Neural progenitor cell (in vitro differentiated cells): Measurements from ENCODE around the gene PORCN. TPM values are rescaled to one million over a fixed set of nuclear protein-coding genes. Genes with fewer than 3 reads are reported as not detected.

Experiments
- DNase-seq: peaks from one replicate; pipeline ENCODE4 v3.0.0-alpha.2; 2016; ENCODE audit warnings: low spot score
- H2AFZ ChIP-seq: fragments of 200-600 bp; sonication (generic); replicated peaks from 2 replicates; pipeline ENCODE4 v1.6.1; 2016; ENCODE audit warnings: antibody characterized with exemption
- H3F3A ChIP-seq: fragments of 200-600 bp; sonication (generic); 2 replicates; pipeline ENCODE4 v1.6.1; 2016; ENCODE audit warnings: antibody characterized with exemption, low read depth
- H3K27ac ChIP-seq: fragments of 200-600 bp; sonication (generic); 2 replicates; pipeline ENCODE4 v1.5.1; 2016; ENCODE audit warnings: mild to moderate bottlenecking
- H3K27me3 ChIP-seq: fragments of 200-600 bp; sonication (generic); 2 replicates; pipeline ENCODE4 v1.6.1; 2016; ENCODE audit warnings: mild to moderate bottlenecking, moderate library complexity
- H3K36me3 ChIP-seq: fragments of 200-600 bp; sonication (generic); 2 replicates; pipeline ENCODE4 v1.5.1; 2016
- H3K4me1 ChIP-seq: fragments of 200-600 bp; sonication (generic); 2 replicates; pipeline ENCODE4 v1.6.1; 2016; ENCODE audit warnings: mixed run types
- H3K4me2 ChIP-seq: fragments of 200-600 bp; sonication (generic); 2 replicates; pipeline ENCODE4 v1.6.1; 2016
- H3K4me3 ChIP-seq: fragments of 200-600 bp; sonication (generic); 2 replicates; pipeline ENCODE4 v1.5.1; 2016
- H3K79me2 ChIP-seq: fragments of 200-600 bp; sonication (generic); 2 replicates; pipeline ENCODE4 v1.6.1; 2016; ENCODE audit warnings: low read depth
- H3K9ac ChIP-seq: fragments of 200-600 bp; sonication (generic); 2 replicates; pipeline ENCODE4 v1.6.1; 2016
- H3K9me3 ChIP-seq: fragments of 200-600 bp; sonication (generic); 2 replicates; pipeline ENCODE4 v1.5.1; 2016; ENCODE audit warnings: low read depth
- H4K20me1 ChIP-seq: fragments of 200-600 bp; sonication (generic); 2 replicates; pipeline ENCODE4 v1.6.1; 2016; ENCODE audit warnings: low read depth
- H3K27ac Mint-ChIP-seq: 3 replicates; pipeline ENCODE4 v1.8.0; 2021; ENCODE audit warnings: mixed read lengths
- H3K27me3 Mint-ChIP-seq: 2 replicates; pipeline ENCODE4 v1.8.0; 2022; ENCODE audit warnings: low read depth, mild to moderate bottlenecking, inconsistent platforms, moderate library complexity, mixed read lengths; ENCODE audit not compliant: insufficient read depth
- H3K36me3 Mint-ChIP-seq: 3 replicates; pipeline ENCODE4 v1.8.0; 2021; ENCODE audit warnings: mixed read lengths
- H3K4me1 Mint-ChIP-seq: 3 replicates; pipeline ENCODE4 v1.8.0; 2021; ENCODE audit warnings: mixed read lengths
- H3K4me3 Mint-ChIP-seq: 3 replicates; pipeline ENCODE4 v1.8.0; 2021; ENCODE audit warnings: mild to moderate bottlenecking, moderate library complexity, mixed read lengths
- H3K9me3 Mint-ChIP-seq: 3 replicates; pipeline ENCODE4 v1.8.0; 2020; ENCODE audit warnings: mixed read lengths
- EZH2 ChIP-seq: fragments of 200-600 bp; sonication (generic); IDR thresholded peaks from 2 replicates; pipeline ENCODE4 v1.6.1; 2017; ENCODE audit warnings: antibody characterized with exemption, mild to moderate bottlenecking, moderate library complexity
- EZH2phosphoT487 ChIP-seq: fragments of 200-600 bp; sonication (generic); IDR thresholded peaks from 2 replicates; pipeline ENCODE4 v1.6.1; 2017; ENCODE audit warnings: antibody characterized with exemption
- total RNA-seq: library from RNA; depleted of rRNA; stranded (reverse); fragments of >200 nt; gene quantifications from 2 replicates; pipeline ENCODE4 v1.2.3, GENCODE V29; 2015; ENCODE audit warnings: low replicate concordance
- TF ChIP-seq, protein P1 (sequence below): fragments of 200-600 bp; sonication (generic); IDR thresholded peaks from 2 replicates; pipeline ENCODE4 v1.5.1; 2017; ENCODE audit warnings: antibody characterized with exemption, mild to moderate bottlenecking

Gene PORCN
- total RNA-seq, 1 donor from 2014 or later: 10.8 TPM

DNA sequence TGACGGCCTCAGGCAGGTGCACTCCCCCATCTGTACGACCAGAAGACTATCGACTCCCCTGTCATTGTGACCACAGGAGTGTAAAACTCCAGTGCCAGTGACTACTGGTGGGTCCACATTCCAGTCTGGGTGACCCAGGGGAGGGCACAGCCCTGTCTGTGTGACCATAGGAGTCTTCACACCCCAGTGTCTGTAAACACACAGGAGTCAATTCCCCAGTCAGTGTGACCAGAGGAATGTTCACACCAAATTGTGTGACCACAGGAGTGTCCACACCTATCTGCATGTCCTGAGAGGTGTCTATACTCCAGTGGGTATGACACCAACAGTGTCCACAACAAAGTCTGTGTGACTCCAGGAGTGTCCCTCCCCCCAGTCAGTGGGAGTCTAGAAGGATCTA lies 20.8 kb upstream of the PORCN start:
- no peaks in the 10 kb centered on the region for H3K9me3 ChIP-seq
- no peak overlapping the region for H3K4me2 ChIP-seq
- DNase-seq: no peak
- Mint-ChIP-seq H3K27me3 (peaks cover 3% of the 10 kb centered on the region), H3K9me3 (peaks cover 5% of the 10 kb centered on the region), H3K4me1 (no peaks in the 10 kb centered on the region), H3K4me3 (no peak overlapping the region), H3K36me3 (peaks cover 1% of the 10 kb centered on the region), H3K27ac (no peak overlapping the region)
- no peak overlapping the region for H3K27ac ChIP-seq
- TF ChIP-seq EZH2phosphoT487: no peak
- TF ChIP-seq, protein P1, sequence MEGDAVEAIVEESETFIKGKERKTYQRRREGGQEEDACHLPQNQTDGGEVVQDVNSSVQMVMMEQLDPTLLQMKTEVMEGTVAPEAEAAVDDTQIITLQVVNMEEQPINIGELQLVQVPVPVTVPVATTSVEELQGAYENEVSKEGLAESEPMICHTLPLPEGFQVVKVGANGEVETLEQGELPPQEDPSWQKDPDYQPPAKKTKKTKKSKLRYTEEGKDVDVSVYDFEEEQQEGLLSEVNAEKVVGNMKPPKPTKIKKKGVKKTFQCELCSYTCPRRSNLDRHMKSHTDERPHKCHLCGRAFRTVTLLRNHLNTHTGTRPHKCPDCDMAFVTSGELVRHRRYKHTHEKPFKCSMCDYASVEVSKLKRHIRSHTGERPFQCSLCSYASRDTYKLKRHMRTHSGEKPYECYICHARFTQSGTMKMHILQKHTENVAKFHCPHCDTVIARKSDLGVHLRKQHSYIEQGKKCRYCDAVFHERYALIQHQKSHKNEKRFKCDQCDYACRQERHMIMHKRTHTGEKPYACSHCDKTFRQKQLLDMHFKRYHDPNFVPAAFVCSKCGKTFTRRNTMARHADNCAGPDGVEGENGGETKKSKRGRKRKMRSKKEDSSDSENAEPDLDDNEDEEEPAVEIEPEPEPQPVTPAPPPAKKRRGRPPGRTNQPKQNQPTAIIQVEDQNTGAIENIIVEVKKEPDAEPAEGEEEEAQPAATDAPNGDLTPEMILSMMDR: no peak
- no peak for TF ChIP-seq EZH2
- no peaks in the 10 kb centered on the region for H3K36me3 ChIP-seq
- no peak overlapping the region for H3K9ac ChIP-seq
- no peak overlapping the region for H3K4me3 ChIP-seq
- no peaks in the 10 kb centered on the region for H3K27me3 ChIP-seq
- H2AFZ ChIP-seq: no peak overlapping the region
- H4K20me1 ChIP-seq: no peaks in the 10 kb centered on the region
- no peaks in the 10 kb centered on the region for H3K79me2 ChIP-seq
- H3K4me1 ChIP-seq: no peaks in the 10 kb centered on the region
- H3F3A ChIP-seq: no peaks in the 10 kb centered on the region

DNA sequence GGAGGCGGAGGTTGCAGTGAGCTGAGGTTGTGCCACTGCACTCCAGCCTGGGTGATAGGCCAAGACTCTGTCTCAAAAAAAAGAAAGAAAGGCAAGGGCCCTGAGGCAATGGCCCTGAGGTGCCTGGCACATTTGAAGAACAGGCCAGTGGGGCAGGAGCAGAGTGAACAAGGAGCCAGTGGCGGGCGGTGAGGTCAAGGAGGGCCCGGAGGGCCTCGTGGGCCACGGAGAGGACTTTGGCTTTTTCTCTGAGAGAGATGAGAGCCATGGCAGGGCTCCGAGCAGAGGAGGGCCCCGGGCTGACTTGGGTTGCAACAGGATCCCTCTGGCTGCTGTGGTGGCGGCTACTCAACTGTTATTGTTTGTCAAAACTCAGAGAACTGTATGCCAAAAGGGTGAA lies 19.5 kb upstream of the PORCN start:
- Histone ChIP-seq H3F3A (no peaks in the 10 kb centered on the region), H3K79me2 (no peaks in the 10 kb centered on the region), H3K9me3 (no peaks in the 10 kb centered on the region), H3K4me1 (no peaks in the 10 kb centered on the region), H3K27me3 (no peaks in the 10 kb centered on the region), H3K27ac (no peak overlapping the region), H4K20me1 (no peaks in the 10 kb centered on the region), H3K9ac (no peak overlapping the region), H3K4me3 (no peak overlapping the region), H3K4me2 (no peak overlapping the region), H2AFZ (no peak overlapping the region), H3K36me3 (no peaks in the 10 kb centered on the region)
- H3K4me1 Mint-ChIP-seq: no peaks in the 10 kb centered on the region
- no peak for DNase-seq
- no peak overlapping the region for H3K4me3 Mint-ChIP-seq
- no peaks in the 10 kb centered on the region for H3K36me3 Mint-ChIP-seq
- H3K27me3 Mint-ChIP-seq: peaks cover 3% of the 10 kb centered on the region
- no peak overlapping the region for H3K27ac Mint-ChIP-seq
- peaks cover 5% of the 10 kb centered on the region for H3K9me3 Mint-ChIP-seq
- TF ChIP-seq EZH2phosphoT487 (no peak), EZH2 (no peak)
- TF ChIP-seq, protein P1: no peak

DNA sequence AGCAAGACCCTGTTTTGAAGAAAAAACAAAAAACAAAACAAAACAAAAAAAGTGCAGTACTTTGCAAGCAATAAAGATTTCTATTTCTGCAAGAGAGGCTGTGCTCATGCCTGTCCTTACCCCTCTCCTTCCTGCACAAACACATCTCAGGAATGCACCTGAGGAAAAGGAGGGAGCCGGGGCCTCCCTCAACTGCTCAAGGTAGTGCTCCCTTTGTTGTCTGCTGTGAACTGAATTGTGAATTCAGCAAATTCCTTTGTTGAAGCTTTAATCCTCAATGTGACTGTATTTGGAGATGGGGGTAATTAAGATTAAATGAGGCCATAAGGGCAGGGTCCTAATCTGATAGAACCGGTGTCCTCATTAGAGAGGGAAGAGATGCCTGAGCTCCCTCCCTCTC lies 18.9 kb upstream of the PORCN start:
- no peaks in the 10 kb centered on the region for H4K20me1 ChIP-seq
- H3K4me3 Mint-ChIP-seq: no peak overlapping the region
- H3K9me3 Mint-ChIP-seq: peaks cover 5% of the 10 kb centered on the region
- H3K9me3 ChIP-seq: no peaks in the 10 kb centered on the region
- no peak overlapping the region for H3K9ac ChIP-seq
- H3K4me2 ChIP-seq: no peak overlapping the region
- no peak for TF ChIP-seq EZH2
- TF ChIP-seq EZH2phosphoT487: no peak
- TF ChIP-seq, protein P1: no peak
- no peaks in the 10 kb centered on the region for H3K36me3 ChIP-seq
- no peaks in the 10 kb centered on the region for H3K79me2 ChIP-seq
- H2AFZ ChIP-seq: no peak overlapping the region
- no peaks in the 10 kb centered on the region for H3K27me3 ChIP-seq
- DNase-seq: no peak
- H3K27ac ChIP-seq: no peak overlapping the region
- H3K27ac Mint-ChIP-seq: no peak overlapping the region
- no peaks in the 10 kb centered on the region for H3K36me3 Mint-ChIP-seq
- H3F3A ChIP-seq: no peaks in the 10 kb centered on the region
- no peak overlapping the region for H3K4me3 ChIP-seq
- H3K27me3 Mint-ChIP-seq: peaks cover 3% of the 10 kb centered on the region
- H3K4me1 Mint-ChIP-seq: no peaks in the 10 kb centered on the region
- no peaks in the 10 kb centered on the region for H3K4me1 ChIP-seq

DNA sequence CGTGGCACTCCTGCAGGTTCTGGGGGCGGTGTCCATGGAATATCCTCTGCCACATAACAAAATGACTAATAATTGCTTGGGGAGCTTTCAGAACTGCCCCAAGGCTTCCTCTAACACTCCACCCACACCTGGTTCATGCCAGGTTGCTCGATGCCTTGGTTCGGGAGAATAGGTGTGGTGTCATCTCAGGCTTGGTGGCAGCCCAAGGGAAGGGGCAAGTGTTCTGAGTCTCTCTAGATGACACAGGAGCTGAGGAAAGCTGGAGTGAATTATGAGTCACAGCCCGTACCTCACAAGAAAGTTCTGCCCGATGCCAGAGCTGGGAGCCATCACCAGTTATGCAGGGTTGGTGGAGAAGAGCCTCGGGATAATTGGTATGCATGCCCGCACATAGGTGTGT lies 18.1 kb upstream of the PORCN start:
- Mint-ChIP-seq H3K36me3 (no peaks in the 10 kb centered on the region), H3K27ac (no peak overlapping the region), H3K9me3 (peaks cover 5% of the 10 kb centered on the region), H3K27me3 (peaks cover 5% of the 10 kb centered on the region), H3K4me3 (no peak overlapping the region), H3K4me1 (no peaks in the 10 kb centered on the region)
- Histone ChIP-seq H2AFZ (no peak overlapping the region), H3K4me1 (no peaks in the 10 kb centered on the region), H3K4me2 (no peak overlapping the region), H3K79me2 (no peaks in the 10 kb centered on the region), H3K27ac (no peak overlapping the region), H3F3A (no peaks in the 10 kb centered on the region), H3K9me3 (no peaks in the 10 kb centered on the region), H3K27me3 (no peaks in the 10 kb centered on the region), H3K36me3 (no peaks in the 10 kb centered on the region), H3K4me3 (no peak overlapping the region), H3K9ac (no peak overlapping the region), H4K20me1 (no peaks in the 10 kb centered on the region)
- DNase-seq: no peak
- TF ChIP-seq EZH2 (no peak), EZH2phosphoT487 (no peak)
- TF ChIP-seq, protein P1: no peak
